ENCODE data around the gene ANKRD12.
"Not testable (repeated sequence)": the region's sequence is repeated elsewhere in the genome, so short reads cannot be mapped to it uniquely, and the experiment has no call there.

The ANKRD12 gene

GRCh38 chr18:9263264-9263663 lies 126.7 kb downstream of the ANKRD12 start:
- ChIA-PET POLR2A (no interaction called here), CTCF (no interaction called here)
- TF ChIP-seq PRDM2 (tag by site-specific recombination; IDR thresholded peaks at IDR 0.05; ENCODE audit: borderline replicate concordance) (no peak), PBX3 (CRISPR knock-in tag; IDR thresholded peaks at IDR 0.05) (no peak), ZEB2 (tag by site-specific recombination; IDR thresholded peaks at IDR 0.05) (no peak), ZNF223 (tag by site-specific recombination; IDR thresholded peaks at IDR 0.05) (no peak), ZFP41 (tag by site-specific recombination; IDR thresholded peaks at IDR 0.05; ENCODE audit: borderline replicate concordance) (no peak), ZNF148 (tag by site-specific recombination; IDR thresholded peaks at IDR 0.05; ENCODE audit: borderline replicate concordance) (no peak), ZNF146 (tag by site-specific recombination; IDR thresholded peaks at IDR 0.05) (no peak), ZNF548 (tag by site-specific recombination; IDR thresholded peaks at IDR 0.05) (no peak), ZNF416 (tag by site-specific recombination; IDR thresholded peaks at IDR 0.05) (no peak), KLF17 (tag by site-specific recombination; IDR thresholded peaks at IDR 0.05) (no peak), ZNF311 (tag by site-specific recombination; IDR thresholded peaks at IDR 0.05; ENCODE audit: borderline replicate concordance) (no peak), RBAK (tag by site-specific recombination; IDR thresholded peaks at IDR 0.05) (no peak), ZNF571 (tag by site-specific recombination; IDR thresholded peaks at IDR 0.05) (no peak)
- TF ChIP-seq, protein P1, sequence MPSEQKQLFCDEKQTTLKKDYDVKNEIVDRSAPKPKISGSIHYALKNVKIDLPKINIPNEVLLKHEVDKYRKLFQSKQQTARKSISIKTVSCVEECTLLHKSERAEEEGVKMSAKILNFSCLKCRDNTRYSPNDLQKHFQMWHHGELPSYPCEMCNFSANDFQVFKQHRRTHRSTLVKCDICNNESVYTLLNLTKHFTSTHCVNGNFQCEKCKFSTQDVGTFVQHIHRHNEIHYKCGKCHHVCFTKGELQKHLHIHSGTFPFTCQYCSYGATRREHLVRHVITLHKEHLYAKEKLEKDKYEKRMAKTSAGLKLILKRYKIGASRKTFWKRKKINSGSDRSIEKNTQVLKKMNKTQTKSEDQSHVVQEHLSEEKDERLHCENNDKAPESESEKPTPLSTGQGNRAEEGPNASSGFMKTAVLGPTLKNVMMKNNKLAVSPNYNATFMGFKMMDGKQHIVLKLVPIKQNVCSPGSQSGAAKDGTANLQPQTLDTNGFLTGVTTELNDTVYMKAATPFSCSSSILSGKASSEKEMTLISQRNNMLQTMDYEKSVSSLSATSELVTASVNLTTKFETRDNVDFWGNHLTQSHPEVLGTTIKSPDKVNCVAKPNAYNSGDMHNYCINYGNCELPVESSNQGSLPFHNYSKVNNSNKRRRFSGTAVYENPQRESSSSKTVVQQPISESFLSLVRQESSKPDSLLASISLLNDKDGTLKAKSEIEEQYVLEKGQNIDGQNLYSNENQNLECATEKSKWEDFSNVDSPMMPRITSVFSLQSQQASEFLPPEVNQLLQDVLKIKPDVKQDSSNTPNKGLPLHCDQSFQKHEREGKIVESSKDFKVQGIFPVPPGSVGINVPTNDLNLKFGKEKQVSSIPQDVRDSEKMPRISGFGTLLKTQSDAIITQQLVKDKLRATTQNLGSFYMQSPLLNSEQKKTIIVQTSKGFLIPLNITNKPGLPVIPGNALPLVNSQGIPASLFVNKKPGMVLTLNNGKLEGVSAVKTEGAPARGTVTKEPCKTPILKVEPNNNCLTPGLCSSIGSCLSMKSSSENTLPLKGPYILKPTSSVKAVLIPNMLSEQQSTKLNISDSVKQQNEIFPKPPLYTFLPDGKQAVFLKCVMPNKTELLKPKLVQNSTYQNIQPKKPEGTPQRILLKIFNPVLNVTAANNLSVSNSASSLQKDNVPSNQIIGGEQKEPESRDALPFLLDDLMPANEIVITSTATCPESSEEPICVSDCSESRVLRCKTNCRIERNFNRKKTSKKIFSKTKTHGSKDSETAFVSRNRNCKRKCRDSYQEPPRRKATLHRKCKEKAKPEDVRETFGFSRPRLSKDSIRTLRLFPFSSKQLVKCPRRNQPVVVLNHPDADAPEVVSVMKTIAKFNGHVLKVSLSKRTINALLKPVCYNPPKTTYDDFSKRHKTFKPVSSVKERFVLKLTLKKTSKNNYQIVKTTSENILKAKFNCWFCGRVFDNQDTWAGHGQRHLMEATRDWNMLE (tag by site-specific recombination; conservative IDR thresholded peaks at IDR 0.05; ENCODE audit: low read depth), result no peak
- TF ChIP-seq, protein P2, sequence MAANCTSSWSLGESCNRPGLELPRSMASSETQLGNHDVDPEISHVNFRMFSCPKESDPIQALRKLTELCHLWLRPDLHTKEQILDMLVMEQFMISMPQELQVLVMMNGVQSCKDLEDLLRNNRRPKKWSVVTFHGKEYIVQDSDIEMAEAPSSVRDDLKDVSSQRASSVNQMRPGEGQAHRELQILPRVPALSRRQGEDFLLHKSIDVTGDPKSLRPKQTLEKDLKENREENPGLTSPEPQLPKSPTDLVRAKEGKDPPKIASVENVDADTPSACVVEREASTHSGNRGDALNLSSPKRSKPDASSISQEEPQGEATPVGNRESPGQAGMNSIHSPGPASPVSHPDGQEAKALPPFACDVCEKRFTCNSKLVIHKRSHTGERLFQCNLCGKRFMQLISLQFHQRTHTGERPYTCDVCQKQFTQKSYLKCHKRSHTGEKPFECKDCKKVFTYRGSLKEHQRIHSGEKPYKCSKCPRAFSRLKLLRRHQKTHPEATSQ (tag by site-specific recombination; IDR thresholded peaks at IDR 0.05), result no peak
- Histone ChIP-seq H3K4me3 (ENCODE audit: low read depth, low read length) (no peak overlapping the region), H3K27ac (ENCODE audit: extremely low read depth, low read depth, low read length) (no peak overlapping the region), H3K9me3 (ENCODE audit: control insufficient read depth, insufficient read depth, low read depth, low read length) (no peaks in the 10 kb centered on the region), H3K4me1 (ENCODE audit: control insufficient read depth, insufficient read depth, low read length) (no peaks in the 10 kb centered on the region), H3K36me3 (ENCODE audit: control insufficient read depth in 2 of 2, insufficient read depth in 1 of 2, low read length in 2 of 2) (peaks cover 0 to 10% of the 10 kb centered on the region in 2 experiments; a peak in 1 of 3 replicates)

- CTCF ChIA-PET; H3K9me3 ChIP-seq (ENCODE audit: control insufficient read depth, insufficient read depth, low read depth, low read length); H3K4me1 ChIP-seq (ENCODE audit: control insufficient read depth, insufficient read depth, low read length); H3K27ac ChIP-seq (ENCODE audit: extremely low read depth, low read depth, low read length); H3K4me3 ChIP-seq (ENCODE audit: low read depth, low read length); H3K36me3 ChIP-seq (ENCODE audit: control insufficient read depth in 2 of 2, insufficient read depth in 1 of 2, low read length in 2 of 2); POLR2A ChIA-PET: not testable (repeated sequence)
Measured at GRCh38 chr18:9264797-9265196, 128.2 kb downstream of the ANKRD12 start.

All from HEK293 (cell line).